Osteoblast (primary cell): ENCODE results near the gene ZNF592. TPM values are rescaled to one million over a fixed set of nuclear protein-coding genes. Genes with fewer than 3 reads are reported as not detected.
A peak's percentile ranks its signal among the peaks of the same experiment; 100 is the strongest.

Experiments
- DNase-seq: peaks from one replicate; pipeline ENCODE4 v3.0.0; 2011; ENCODE audit warnings: low spot score, mixed read lengths; ENCODE audit not compliant: insufficient read length; ENCODE audit errors: missing footprints
- H2AFZ ChIP-seq: 2 replicates; pipeline ENCODE4 v1.6.0; 2011; ENCODE audit warnings: mild to moderate bottlenecking, low read length
- H3K27ac ChIP-seq: 2 replicates; pipeline ENCODE4 v1.5.1; 2011; ENCODE audit warnings: mild to moderate bottlenecking, low read depth, low read length, moderate library complexity
- H3K27me3 ChIP-seq: 2 replicates; pipeline ENCODE4 v1.6.0; 2012; ENCODE audit warnings: mild to moderate bottlenecking, control low read depth, inconsistent platforms, low read length, moderate library complexity; ENCODE audit not compliant: insufficient read depth
- H3K36me3 ChIP-seq: 2 replicates; pipeline ENCODE4 v1.5.1; 2011; ENCODE audit warnings: mild to moderate bottlenecking, low read length, control low read depth, moderate library complexity; ENCODE audit not compliant: insufficient read depth
- H3K4me1 ChIP-seq: 2 replicates; pipeline ENCODE4 v1.5.1; 2011; ENCODE audit warnings: mild to moderate bottlenecking, low read length, control low read depth, moderate library complexity; ENCODE audit not compliant: insufficient read depth
- H3K4me2 ChIP-seq: 2 replicates; pipeline ENCODE4 v1.6.0; 2011; ENCODE audit warnings: mild to moderate bottlenecking, low read length; ENCODE audit not compliant: insufficient read depth
- H3K4me3 ChIP-seq: fragments of 200-600 bp; sonication (generic); 3 replicates; pipeline ENCODE4 v1.5.1; 2012; ENCODE audit warnings: mild to moderate bottlenecking, low read length, inconsistent platforms; ENCODE audit not compliant: insufficient read depth
- H3K79me2 ChIP-seq: 2 replicates; pipeline ENCODE4 v1.6.0; 2012; ENCODE audit warnings: mild to moderate bottlenecking, low read length, control low read depth, inconsistent platforms; ENCODE audit not compliant: insufficient read depth
- H3K9me3 ChIP-seq: 2 replicates; pipeline ENCODE4 v1.5.1; 2011; ENCODE audit warnings: low read depth, low read length, control low read depth
- H4K20me1 ChIP-seq: 2 replicates; pipeline ENCODE4 v1.6.0; 2012; ENCODE audit warnings: mild to moderate bottlenecking, low read length, control low read depth; ENCODE audit not compliant: insufficient read depth
- total RNA-seq: library from RNA; depleted of rRNA; stranded (reverse); fragments of >200 nt; gene quantifications from 2 replicates; pipeline ENCODE4 v1.2.3, GENCODE V29; 2012
- TF ChIP-seq, protein P1 (sequence below): IDR thresholded peaks from 2 replicates; pipeline ENCODE4 v1.5.1; 2011; ENCODE audit warnings: mild to moderate bottlenecking, low read depth, low read length, moderate library complexity; ENCODE audit errors: extremely low read depth

Gene ZNF592
- total RNA-seq, 1 donor = 11.2 TPM

DNA sequence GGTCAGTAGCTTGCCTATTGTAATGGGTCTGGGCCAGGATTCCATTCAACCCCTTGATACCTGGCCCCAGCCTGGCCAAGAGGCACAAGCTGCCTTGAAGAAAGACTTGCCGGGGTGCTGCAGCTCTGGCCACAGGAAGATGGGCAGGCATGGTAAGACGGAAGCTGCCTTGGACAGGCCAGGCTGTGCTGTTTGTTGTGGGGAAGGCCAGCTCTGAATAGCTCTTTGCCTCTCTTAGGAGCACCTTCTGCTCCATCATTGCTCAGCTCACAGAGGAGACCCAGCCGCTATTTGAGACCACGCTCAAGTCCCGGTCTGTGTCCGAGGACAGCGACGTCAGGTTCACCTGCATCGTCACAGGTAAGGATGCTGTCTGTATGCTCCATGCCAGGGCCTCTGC, 78.9 kb downstream of the ZNF592 start:
- no peak for DNase-seq
- no peaks in the 10 kb centered on the region for H3K79me2 ChIP-seq
- TF ChIP-seq, protein P1, sequence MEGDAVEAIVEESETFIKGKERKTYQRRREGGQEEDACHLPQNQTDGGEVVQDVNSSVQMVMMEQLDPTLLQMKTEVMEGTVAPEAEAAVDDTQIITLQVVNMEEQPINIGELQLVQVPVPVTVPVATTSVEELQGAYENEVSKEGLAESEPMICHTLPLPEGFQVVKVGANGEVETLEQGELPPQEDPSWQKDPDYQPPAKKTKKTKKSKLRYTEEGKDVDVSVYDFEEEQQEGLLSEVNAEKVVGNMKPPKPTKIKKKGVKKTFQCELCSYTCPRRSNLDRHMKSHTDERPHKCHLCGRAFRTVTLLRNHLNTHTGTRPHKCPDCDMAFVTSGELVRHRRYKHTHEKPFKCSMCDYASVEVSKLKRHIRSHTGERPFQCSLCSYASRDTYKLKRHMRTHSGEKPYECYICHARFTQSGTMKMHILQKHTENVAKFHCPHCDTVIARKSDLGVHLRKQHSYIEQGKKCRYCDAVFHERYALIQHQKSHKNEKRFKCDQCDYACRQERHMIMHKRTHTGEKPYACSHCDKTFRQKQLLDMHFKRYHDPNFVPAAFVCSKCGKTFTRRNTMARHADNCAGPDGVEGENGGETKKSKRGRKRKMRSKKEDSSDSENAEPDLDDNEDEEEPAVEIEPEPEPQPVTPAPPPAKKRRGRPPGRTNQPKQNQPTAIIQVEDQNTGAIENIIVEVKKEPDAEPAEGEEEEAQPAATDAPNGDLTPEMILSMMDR = no peak
- H2AFZ ChIP-seq = no peak overlapping the region
- H3K36me3 ChIP-seq = no peaks in the 10 kb centered on the region
- no peak overlapping the region for H3K27ac ChIP-seq
- no peaks in the 10 kb centered on the region for H4K20me1 ChIP-seq
- no peak overlapping the region for H3K4me2 ChIP-seq
- no peak overlapping the region for H3K4me3 ChIP-seq
- no peaks in the 10 kb centered on the region for H3K9me3 ChIP-seq
- no peaks in the 10 kb centered on the region for H3K4me1 ChIP-seq
- peaks cover 9% of the 10 kb centered on the region for H3K27me3 ChIP-seq

DNA sequence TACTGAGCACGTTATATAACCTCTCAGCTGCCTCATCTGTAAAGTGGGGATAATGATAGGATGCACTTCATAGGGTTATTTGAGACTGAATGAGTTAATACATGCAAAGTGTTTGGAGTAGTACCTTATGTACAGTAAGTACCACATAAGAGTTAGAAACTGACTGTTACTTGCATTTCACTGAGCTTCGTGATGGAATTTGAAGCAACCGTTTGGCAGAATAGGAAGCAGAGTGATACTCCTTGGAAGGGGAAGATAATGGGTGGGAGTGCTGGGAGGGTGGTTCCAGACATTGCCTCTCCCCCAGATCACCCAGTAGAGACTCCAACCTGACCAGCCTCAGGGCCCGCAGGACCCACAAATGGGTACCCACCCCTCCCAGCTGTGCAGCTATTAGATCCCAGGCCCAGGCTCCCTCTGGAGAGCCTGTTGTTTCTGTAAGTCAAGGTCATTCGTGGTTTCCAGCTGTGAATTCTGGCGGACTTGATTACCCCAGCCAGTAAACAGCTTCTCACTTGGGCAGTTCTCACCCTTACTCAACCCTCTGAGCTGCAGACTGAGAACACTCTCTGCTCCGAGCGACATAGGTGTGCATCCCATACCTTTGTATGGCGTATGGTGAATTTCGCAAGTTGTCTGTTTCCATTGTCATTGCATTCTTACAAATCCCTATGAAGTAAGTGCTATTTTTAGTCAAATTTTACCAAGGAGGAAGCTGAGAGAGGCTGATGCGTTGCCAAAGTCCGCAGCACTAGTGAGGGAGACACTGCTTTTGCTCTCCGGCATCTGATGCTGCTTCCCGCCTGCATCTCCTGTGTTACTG, 79.9 kb downstream of the ZNF592 start:
- H2AFZ ChIP-seq = no peak overlapping the region
- H3K9me3 ChIP-seq = no peaks in the 10 kb centered on the region
- no peak overlapping the region for H3K4me2 ChIP-seq
- no peaks in the 10 kb centered on the region for H3K79me2 ChIP-seq
- H4K20me1 ChIP-seq = no peaks in the 10 kb centered on the region
- H3K4me3 ChIP-seq = no peak overlapping the region
- H3K4me1 ChIP-seq = peaks cover 2% of the 10 kb centered on the region
- no peaks in the 10 kb centered on the region for H3K36me3 ChIP-seq
- DNase-seq = peak; percentile 76
- TF ChIP-seq, protein P1 = no peak
- H3K27me3 ChIP-seq = peaks cover 9% of the 10 kb centered on the region
- H3K27ac ChIP-seq = no peak overlapping the region

DNA sequence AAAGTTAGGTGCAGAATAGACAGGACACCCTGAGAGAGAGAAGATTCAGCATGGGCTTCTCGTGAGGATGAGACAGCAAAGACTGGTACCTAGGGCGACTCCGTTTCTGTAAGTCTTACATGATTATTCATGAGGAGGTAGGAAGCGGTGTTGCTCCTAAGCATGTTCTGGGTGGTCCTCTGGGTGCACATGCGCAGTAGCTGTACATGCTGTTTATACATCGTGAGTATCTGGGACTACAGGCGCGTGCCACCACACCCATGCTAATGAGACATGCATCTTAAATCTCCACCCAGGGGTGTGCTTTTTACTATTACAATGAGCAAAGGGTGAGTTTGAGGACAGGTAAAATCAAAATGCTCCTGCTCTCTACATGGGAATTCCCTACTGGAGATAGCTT, 81.0 kb downstream of the ZNF592 start:
- peaks cover 9% of the 10 kb centered on the region for H3K27me3 ChIP-seq
- no peak overlapping the region for H2AFZ ChIP-seq
- no peaks in the 10 kb centered on the region for H3K79me2 ChIP-seq
- H4K20me1 ChIP-seq = no peaks in the 10 kb centered on the region
- H3K36me3 ChIP-seq = no peaks in the 10 kb centered on the region
- H3K4me1 ChIP-seq = peaks cover 3% of the 10 kb centered on the region
- no peak overlapping the region for H3K4me2 ChIP-seq
- no peaks in the 10 kb centered on the region for H3K9me3 ChIP-seq
- DNase-seq = no peak
- TF ChIP-seq, protein P1 = no peak
- H3K4me3 ChIP-seq = no peak overlapping the region
- no peak overlapping the region for H3K27ac ChIP-seq

DNA sequence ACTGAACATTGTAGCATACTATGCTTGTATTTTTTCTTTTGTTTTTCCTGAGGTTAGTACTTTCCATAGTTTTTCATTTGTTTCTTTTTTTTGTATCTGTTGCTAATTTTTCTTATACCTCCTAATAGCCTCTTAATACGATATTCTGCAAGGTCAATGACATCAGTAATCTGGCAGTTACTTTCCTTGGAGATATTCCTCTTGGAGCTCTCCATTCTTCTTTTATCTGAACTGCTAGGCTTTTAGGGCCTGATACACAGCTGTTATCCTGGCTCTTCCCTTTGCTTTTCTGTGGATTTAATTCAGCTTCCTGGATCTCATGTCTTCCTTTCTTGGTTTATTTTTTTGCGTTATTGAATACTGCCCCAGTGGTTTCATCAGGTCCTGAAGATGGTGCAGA, 81.6 kb downstream of the ZNF592 start:
- Histone ChIP-seq H3K36me3 (no peaks in the 10 kb centered on the region), H4K20me1 (no peaks in the 10 kb centered on the region), H3K79me2 (no peaks in the 10 kb centered on the region)

More for the DNA sequence above, 81.6 kb downstream of the ZNF592 start:
- Histone ChIP-seq H2AFZ (no peak overlapping the region), H3K4me3 (no peak overlapping the region), H3K9me3 (no peaks in the 10 kb centered on the region), H3K4me2 (no peak overlapping the region), H3K27me3 (peaks cover 9% of the 10 kb centered on the region), H3K4me1 (peaks cover 3% of the 10 kb centered on the region), H3K27ac (no peak overlapping the region)
- DNase-seq = no peak
- TF ChIP-seq, protein P1 = no peak
